ENCODE data around the gene MED23.
"Not testable (repeated sequence)": the region's sequence is repeated elsewhere in the genome, so short reads cannot be mapped to it uniquely, and the experiment has no call there.

Gene MED23

DNA sequence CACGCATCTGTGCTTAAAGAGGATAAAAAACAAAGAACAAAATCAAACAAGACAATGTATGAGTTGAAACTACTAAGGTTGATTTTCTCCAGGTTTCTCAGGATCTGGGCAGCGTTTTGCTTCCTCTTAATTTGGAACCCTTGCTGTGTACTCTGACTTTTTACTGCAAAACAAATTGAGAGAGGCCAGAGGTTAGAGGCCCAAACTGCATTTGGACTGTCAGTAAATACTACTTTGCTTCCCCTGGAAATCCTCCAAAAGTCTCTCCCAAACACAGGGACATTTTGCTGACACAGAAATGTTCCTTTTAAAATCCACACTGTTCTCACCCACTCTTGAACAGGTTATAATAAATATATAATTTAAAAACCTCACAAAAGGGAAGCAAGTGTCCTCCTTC lies 53.9 kb downstream of the MED23 start:
- peak in 1 of 2 experiments; percentile 9 for DNase-seq

DNA sequence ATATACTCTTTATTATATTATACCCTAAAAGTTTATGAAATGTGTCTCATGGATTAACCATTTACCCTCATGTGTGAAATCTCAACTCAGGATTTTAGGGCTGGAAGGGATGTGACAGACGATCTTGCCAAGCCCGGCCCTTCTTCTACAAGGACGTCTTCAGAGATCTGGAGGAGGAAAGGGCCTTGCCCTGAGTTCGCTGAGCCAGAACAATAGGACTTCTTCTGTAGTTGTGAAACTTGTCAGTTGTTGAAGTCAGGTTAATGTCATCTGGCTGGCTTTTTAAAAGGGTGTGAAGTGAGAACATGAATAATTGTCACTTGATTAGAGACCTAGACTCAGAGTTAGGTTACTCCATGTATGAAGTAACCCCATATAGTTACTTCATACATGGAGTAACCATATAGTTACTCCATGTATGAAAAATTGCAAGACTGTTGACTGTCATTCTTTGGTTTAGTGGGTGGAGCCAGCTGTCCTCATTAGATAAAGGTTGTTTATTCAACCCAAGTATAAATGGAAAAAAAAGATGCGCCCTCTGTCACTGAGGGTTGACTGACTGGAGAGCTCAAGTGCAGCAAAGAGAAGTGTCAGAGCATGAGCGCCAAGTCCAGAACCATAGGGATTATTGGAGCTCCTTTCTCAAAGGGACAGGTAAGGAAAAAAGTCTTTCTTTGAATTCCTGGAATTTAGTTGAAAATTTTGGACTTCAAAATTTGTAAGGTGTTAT lies 55.2 kb downstream of the MED23 start, which contains the start of gene ARG1:
TSS of gene ARG1 (plus strand) at position 541 of the 730 bp plus-strand sequence. CDS start at position 598, 57 bp downstream.
- DNase-seq = no peak

DNA sequence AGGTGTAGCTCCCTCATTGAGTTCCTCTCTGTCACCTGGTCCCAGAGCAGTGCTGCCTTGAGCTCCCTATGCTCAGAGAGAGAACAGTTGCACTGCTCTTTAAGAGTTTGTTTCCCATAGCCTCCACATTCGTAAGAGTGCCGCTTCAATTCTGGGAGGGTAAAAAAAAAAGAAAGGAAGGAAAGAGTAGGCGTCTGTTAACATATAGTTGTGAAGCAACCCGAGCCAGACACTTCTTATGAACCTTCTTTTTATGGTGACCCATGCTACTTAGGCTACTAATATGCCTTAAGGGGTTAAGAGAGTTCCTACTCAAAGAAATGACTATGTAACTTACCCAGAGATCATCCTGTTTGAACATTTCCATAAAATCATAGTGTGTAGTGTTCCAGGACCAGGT lies 59.3 kb downstream of the MED23 start:
- no peak for DNase-seq

DNA sequence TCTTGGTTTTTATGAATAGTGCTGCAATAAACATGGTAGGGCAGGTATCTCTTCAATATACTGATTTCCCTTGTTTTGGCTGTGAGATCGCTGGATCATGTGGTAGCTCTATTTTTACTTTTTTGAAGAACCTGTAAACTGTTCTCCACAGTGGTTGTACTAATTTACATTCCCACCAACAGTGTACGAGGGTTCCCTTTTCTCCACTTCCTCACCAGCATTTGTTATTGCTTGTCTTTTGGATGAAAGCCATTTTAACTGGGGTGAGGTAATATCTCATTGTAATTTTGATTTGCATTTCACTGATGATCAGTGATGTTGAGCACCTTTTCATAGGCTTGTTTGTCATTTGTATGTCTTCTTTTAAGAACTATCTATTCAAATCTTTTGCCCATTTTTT lies 63.0 kb downstream of the MED23 start:
- DNase-seq = no peak

DNA sequence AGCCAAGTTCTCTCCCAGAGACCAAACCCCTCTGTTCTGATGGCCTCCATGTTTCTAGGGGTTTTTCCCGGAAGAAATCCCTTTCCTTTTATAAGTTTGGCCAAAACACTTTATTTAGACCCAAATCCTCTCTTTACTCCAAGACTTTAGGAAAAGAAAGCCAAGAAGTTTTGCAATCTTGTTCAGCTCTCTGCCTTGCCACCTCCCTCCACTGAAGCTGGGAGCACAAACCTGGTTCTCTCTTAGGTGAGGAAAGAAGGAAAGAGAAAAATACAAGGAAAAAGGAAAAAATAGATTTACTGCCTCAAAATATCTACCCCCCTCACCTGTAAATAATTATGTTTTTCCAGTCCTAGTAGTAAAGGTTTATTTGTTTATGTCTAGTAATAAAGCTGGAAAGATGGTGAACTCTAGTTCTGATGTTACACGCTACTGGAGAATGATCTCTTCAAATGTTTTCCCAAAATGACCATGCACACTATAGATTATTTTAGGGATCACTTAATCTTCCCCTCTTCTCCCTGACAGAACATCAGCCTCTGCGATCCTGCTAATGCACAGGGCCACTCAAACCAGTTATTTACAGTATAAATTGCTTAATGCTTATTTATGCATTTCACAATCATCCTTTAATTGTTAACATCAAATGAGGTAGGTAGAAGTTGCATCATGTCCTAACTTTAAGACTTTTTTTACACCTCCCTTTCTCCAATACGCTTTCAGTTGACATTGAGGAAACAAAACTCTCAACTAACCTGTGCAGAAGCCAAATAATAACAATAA lies 65.9 kb downstream of the MED23 start:
- DNase-seq = no peak

DNA sequence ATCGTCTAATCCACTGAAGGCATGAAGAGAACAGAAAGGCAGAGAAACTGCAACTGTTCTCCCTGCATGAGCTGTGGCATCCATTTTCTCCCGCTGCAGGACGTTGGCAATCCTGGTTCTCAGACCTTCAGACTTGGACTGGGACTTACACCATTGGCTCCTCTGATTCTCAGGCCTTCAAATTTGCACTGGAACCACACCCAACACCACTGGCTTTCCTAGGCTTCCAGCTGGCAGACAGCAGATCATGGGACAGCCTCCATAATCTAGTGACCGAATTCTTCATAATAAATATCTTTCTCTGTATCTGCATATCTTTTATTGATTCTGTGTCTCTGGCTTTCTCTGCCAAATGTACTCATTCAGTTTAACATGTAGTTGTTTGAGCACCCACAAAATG lies 69.1 kb downstream of the MED23 start:
- no peak for DNase-seq

DNA sequence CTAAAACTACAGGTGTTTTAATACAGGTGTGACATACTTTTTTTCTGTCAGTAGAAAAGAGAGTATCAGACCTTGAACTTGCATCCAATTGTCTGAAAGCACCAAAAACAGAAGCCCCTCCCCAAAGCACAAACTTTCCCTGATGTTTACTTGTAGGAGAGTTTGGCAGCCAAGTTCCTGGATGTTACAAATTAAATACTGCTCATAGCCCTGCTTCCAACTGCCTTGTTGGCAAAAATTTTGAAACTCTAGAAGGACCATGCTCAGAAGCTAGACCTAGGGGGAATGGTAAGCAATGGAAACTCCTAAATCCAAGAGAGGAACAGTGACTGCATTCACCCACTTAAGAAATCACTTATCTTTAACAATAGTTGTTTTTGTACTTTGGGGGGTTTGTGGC lies 72.0 kb downstream of the MED23 start:
- DNase-seq = no peak

DNA sequence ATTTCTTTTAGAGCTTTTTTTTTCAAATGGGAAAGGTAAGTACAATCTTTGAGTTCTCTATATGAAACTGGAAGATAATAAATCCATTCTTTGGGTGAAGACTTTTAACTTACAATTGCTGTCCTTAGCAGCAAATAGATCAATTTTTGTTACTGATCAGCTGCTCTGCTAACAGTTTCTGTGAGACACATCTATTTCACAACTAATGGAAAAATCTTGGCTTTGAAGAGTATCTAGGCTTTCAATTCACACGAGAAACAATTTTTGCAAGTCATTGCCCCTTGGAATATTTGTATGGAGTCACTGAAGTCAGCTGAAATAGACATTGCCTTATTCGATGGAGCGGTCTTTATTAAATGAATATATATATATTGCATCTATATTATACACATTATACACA lies 75.5 kb downstream of the MED23 start:
- no peak for DNase-seq

DNA sequence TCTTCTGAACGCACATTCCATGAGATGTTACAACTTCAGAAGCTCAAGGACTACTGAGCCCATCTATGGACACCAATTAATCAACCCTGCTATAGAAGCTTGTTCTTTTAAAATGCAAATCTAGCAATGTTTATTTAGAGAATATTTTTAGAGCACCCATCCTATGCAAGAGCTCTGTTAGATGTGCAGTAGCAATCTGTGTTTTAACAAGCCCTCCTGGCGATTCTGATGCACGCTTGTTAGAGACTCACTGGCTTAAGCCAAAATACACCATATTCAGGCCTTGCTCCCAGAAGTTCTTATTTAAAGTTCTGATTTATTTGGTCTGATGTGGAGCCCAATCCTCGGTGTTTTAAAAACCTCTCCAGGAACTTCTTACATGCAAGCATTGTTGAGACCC lies 76.1 kb downstream of the MED23 start:
- DNase-seq = no peak

DNA sequence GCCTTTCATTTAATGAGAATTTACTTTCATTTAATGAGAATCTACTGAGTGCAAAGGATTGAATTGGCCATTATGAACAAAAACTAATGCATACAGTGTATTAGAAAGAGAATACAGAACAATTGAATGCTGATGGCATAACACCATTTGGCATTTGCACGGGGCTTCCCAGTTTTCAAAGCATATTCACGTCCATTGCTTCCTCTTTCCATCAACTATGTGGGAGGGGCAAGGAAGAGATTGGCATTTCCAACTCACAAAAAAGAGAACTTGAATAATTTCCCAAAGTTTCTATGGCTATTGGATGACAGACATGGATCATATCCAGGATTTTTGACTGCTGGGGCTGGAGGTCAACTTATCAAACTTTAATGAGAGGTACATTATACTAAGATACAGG lies 78.2 kb downstream of the MED23 start:
- DNase-seq = no peak

DNA sequence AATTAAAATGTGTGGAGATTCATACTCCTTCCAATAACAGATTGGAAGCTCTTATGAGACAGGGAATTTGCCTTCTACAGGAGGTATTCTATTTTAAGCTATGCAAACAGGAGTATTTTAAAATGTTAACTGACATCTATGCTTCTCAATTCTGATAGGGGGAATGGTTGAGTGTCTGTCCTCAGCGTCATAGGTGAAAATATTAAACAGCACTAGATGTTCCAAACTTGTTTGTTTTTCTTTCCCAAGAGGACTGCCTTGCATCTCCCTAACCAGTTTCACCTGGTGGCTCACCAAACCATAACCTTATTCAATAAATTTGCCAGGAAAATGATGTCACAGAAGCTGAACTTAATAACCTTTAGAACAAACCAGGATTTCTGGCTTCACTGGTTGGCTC lies 79.6 kb downstream of the MED23 start:
- no peak for DNase-seq

DNA sequence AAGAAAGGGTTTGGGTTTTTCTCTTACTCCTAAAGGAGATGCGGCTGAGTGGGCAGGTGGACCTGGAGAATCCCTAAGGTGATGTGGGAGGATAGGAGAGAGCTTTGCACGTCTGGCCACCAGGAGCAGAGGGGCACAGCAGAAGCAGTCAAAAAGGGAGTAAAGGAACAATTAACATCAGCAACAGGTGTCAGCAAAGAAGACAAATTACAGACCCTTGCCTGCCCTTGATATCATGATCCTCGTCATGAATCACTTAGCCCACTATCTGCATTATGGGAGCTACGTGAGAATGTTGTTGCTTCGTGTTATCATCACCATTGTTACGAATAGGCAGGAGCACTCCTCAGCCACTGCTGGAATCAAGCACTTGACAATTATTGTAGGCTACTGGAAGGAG lies 80.6 kb downstream of the MED23 start:
- no peak for DNase-seq

DNA sequence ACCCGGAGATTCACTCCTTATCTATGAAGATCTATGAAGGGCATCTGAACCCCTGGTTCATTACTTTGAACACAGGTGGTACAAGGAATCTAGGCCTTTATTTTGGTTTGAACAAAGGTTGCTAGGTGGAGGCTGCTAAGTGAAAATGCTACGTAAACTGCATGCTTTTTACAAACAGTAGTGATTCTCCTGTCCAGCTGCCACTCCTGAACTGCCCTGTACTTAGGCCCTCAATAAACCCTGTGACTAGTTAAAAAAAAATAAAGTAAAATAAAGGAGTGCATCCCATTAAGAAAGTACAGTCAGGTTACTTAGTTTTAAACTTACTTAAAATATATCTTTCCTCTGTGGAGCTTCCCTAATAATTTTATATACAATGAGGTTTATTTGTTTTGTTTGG lies 82.7 kb downstream of the MED23 start:
- no peak for DNase-seq

DNA sequence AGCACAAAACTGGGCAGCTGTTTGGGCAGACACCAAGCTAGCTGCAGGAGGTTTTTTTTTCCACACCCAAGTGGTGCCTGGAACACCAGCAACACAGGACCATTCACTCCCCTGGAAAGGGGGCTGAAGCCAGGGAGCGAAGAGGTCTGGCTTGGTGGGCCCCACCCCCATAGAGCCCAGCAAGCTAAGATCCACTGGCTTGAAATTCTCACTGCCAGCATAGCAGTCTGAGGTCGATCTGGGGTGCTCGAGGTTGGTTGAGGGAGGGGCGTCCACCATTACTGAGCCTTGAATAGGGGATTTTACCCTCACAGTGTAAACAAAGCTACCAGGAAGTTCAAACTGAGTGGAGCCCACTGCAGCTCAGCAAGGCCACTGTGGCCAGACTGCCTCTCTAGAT lies 89.4 kb downstream of the MED23 start:
- DNase-seq = not testable (repeated sequence)

DNA sequence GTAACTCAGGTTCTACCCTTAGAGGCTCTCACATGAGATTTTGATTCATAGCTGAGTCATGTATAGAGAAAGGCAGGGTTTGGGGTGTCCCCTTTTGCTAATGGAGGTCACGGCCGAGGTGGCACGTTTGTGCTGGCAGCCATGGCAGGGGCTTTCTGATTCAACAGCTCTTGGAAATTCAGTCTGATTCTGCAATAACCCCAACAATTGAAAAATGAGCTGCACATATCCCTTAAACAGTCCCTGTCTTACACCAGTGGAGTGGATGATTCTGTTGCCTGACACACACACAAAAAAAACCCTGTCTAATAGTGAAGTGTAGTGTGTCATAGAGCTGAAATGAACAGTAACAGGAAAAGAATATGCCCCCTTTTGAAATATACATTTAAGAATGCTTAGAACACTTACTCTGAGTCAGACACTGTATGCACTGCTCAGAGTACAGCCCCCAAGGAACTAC lies 95.4 kb downstream of the MED23 start:
- no peak for DNase-seq

DNA sequence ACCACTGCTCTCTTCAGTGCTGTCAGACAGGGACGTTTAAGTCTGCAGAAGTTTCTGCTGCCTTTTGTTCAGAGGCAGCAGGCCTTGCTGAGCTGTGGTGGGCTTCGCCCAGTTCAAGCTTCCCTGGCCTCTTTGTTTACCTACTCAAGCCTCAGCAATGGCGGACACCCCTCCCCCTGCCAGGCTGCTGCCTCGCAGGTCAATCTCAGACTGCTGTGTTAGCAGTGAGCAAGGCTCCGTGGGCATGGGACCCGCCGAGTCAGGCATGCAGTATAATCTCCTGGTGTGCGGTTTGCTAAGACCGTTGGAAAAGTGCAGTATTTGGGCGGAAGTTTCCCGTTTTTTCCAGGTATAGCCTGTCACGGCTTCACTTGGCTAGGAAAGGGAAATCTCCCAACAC lies 96.4 kb downstream of the MED23 start:
- not testable (repeated sequence) for DNase-seq

DNA sequence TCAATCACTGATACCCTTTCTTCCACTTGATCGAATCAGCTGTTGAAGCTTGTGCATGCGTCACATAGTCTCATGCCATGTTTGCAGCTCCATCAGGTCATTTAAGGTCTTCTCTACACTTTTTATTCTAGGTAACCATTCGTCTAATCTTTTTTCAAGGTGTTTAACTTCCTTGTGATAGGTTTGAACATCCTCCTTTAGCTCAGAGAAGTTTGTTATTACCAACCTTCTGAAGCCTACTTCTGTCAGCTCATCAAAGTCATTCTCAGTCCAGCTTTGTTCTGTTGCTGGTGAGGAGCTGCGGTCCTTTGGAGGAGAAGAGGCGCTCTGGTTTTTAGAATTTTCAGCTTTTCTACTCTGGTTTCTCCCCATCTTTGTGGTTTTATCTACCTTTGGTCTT lies 97.1 kb downstream of the MED23 start:
- DNase-seq = not testable (repeated sequence)

DNA sequence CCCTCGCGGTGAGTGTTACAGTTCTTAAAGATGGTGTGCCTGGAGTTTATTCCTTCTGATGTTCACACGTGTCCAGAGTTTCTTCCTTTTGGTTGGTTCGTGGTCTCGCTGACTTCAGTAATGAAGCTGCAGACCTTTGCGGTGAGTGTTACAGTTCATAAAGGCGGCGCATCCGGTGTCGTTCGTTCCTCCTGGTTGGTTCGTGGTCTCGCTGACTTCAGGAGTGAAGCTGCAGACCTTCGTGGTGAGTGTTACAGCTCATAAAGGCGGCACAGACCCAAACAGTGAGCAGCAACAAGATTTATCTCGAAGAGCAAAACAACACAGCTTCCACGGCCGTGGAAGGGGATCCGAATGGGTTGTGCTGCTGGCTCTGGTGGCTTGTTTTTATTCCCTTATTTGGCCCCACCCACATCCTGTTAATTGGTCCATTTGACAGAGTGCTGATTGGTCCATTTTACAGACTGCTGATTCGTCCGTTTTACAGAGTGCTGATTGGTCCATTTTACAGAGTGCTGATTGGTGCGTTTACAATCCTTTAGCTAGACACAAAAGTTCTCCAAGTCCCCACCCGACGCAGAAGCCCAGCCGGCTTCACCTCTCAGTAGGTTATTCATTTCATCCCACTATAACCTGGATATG lies 103.2 kb downstream of the MED23 start:
- no peak for DNase-seq

DNA sequence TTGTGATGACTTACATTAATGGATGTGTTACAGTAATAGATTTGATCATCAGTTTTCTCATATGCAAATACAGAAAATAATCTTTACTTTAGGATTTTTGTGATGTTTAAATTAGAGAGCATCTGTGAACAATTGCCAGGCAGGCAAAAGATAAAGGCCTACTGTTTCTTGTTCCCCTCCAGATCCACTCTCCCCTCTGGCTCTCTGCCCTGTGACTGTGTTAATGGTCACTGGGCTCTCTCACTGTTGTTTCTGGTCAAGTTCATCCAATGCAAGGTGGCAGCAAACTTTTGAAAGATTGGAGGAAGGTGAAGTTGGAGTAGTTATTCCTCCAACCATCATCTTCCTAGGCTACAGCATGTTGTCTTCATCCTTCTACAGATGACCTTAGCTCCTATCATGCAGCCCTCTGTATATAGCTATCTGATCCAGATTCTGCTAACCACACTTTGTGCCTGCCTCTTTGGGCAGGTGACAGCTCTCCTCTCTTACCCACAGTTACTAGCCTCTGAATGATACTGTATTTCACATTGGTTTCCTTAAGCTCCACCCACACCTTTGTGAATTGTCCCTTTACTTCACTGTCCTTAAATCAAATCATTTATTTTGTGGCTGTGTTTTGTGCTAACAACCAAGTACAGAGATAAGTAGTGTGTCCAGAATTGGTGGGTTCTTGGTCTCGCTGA lies 103.9 kb downstream of the MED23 start:
- DNase-seq = no peak

All from NCI-H2081 (cell line).